ENCODE results near the gene PRDX5. TPM values are rescaled to one million over a fixed set of nuclear protein-coding genes. Genes with fewer than 3 reads are reported as not detected.
A peak's percentile ranks its signal among the peaks of the same experiment; 100 is the strongest.

Gene PRDX5
- total RNA-seq, 3 donors from 2014 or later: 159 to 512 (median 353) TPM

DNA sequence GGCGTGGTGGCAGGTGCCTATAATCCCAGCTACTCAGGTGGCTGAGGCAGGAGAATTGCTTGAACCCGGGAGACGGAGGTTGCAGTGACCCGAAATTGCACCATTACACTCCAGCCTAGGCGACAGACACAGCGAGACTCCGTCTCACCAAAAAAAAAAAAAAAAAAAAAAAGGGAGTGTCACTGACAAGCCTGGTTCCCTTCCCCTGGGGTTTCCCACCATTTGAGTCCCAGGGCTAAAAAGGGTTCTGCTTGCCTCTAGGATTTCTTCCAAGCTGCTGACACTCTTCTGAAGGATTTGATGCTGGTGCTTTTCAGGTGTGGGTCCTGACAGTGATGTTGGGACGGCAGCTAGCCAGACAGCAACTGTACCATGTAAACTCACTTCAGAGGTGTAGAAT, 20.8 kb downstream of the PRDX5 start:
- ATAC-seq: no peak
- Histone ChIP-seq H3K36me3 (ENCODE audit: low read depth) (no peaks in the 10 kb centered on the region), H3K9me3 (no peaks in the 10 kb centered on the region), H3K4me3 (no peak overlapping the region), H3K4me1 (ENCODE audit: low read depth) (peaks cover 12% of the 10 kb centered on the region)
- TF ChIP-seq, protein P1, sequence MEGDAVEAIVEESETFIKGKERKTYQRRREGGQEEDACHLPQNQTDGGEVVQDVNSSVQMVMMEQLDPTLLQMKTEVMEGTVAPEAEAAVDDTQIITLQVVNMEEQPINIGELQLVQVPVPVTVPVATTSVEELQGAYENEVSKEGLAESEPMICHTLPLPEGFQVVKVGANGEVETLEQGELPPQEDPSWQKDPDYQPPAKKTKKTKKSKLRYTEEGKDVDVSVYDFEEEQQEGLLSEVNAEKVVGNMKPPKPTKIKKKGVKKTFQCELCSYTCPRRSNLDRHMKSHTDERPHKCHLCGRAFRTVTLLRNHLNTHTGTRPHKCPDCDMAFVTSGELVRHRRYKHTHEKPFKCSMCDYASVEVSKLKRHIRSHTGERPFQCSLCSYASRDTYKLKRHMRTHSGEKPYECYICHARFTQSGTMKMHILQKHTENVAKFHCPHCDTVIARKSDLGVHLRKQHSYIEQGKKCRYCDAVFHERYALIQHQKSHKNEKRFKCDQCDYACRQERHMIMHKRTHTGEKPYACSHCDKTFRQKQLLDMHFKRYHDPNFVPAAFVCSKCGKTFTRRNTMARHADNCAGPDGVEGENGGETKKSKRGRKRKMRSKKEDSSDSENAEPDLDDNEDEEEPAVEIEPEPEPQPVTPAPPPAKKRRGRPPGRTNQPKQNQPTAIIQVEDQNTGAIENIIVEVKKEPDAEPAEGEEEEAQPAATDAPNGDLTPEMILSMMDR (IDR thresholded peaks at IDR 0.05): no peak
- intact Hi-C loops (cut with DNase I, micrococcal nuclease): no loop called here
- no peak for DNase-seq

GRCh38 chr11:64339286-64339685, 21.4 kb downstream of the PRDX5 start:
- no peak overlapping the region for H3K4me3 ChIP-seq
- TF ChIP-seq, protein P1 (IDR thresholded peaks at IDR 0.05): no peak
- peaks cover 12% of the 10 kb centered on the region for H3K4me1 ChIP-seq (ENCODE audit: low read depth)
- DNase-seq (no peak), ATAC-seq (no peak)
- no peaks in the 10 kb centered on the region for H3K36me3 ChIP-seq (ENCODE audit: low read depth)
- no peaks in the 10 kb centered on the region for H3K9me3 ChIP-seq
- intact Hi-C loops (cut with DNase I, micrococcal nuclease): no loop called here

DNA sequence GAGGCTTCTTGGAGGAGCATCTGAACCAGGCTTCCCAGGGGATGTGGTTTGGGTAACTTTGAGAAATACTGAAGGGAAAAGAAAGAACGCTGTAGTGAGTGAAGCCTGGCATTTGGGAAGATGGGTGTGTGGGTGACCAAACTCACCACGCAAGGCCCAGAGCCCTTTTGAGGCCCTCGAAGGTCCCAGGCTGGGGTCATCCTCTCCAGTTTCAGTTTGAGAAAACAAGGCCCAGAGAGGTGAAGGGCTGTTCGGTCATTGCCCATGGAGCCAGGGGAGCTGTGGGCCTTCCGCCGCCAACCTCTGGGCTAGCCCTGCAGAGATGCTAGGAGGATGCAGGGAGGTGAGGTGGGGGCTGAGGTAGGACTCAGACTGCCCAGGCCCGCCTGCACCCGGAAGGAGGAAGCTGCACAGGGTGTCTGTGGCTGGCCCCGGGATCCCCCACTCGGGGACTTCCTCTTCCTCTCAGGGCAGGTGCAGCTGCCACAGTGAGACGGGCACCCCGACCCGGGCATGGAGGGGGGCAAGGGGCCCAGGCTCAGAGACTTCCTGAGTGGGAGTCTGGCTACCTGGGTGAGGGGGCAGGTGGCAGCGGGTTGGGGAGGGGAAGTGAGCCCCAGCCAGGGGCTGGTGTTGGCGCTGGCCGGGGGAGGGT, 22.0 kb downstream of the PRDX5 start, which contains the start of gene CCDC88B:
TSS of gene CCDC88B (plus strand) at position 451 of the 655 bp plus-strand sequence. CDS start at position 514, 63 bp downstream.
- intact Hi-C loops (cut with DNase I, micrococcal nuclease): no loop called here
- H3K4me3 ChIP-seq: no peak within 1 kb of the TSS
- ATAC-seq: peak; percentile 65
- no peaks in the 10 kb centered on the region for H3K9me3 ChIP-seq
- H3K36me3 ChIP-seq (ENCODE audit: low read depth): no peaks in the 10 kb centered on the region
- peaks cover 12% of the 10 kb centered on the region for H3K4me1 ChIP-seq (ENCODE audit: low read depth)
- DNase-seq: peak; percentile 75 to 95 (median 82)
- TF ChIP-seq, protein P1 (IDR thresholded peaks at IDR 0.05): no peak

DNA sequence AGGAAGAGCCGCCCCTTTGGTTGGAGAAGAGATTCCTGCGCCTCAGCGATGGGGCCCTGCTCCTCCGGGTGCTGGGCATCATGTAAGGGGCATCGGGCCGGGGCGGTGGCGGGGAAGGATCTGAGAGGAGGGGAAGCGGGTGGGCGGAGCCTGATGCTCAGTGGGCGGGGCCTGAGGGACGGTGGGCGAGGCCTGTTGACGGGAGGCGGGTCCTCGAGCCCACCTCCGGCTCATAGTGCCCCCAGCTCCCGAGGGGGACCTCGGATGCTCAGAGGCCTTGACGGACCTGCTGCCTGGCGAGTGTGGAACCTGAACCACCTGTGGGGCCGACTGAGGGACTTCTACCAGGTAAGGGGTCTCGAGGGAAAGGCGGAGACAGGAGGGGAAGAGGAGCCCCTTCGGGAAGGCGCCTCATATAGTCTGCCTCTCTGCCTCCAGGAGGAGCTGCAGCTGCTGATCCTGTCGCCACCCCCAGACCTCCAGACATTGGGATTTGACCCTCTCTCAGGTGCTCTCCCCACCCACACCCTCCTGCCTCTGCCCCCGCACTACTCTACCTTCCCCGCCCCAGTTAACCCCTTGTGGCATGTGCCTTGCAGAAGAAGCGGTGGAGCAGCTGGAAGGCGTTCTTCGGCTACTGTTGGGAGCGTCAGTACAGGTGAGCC, 22.9 kb downstream of the PRDX5 start:
- DNase-seq (peak; percentile 72 to 89 (median 77)), ATAC-seq (peak; percentile 37)
- Histone ChIP-seq H3K4me1 (ENCODE audit: low read depth) (peaks cover 12% of the 10 kb centered on the region), H3K9me3 (no peaks in the 10 kb centered on the region), H3K36me3 (ENCODE audit: low read depth) (no peaks in the 10 kb centered on the region), H3K4me3 (no peak overlapping the region)
- TF ChIP-seq, protein P1 (IDR thresholded peaks at IDR 0.05): no peak
- intact Hi-C loops (cut with DNase I, micrococcal nuclease): no loop called here

GRCh38 chr11:64341429-64341828, 23.5 kb downstream of the PRDX5 start:
- TF ChIP-seq, protein P1 (IDR thresholded peaks at IDR 0.05): no peak
- Histone ChIP-seq H3K36me3 (ENCODE audit: low read depth) (no peaks in the 10 kb centered on the region), H3K9me3 (no peaks in the 10 kb centered on the region), H3K4me1 (ENCODE audit: low read depth) (peaks cover 12% of the 10 kb centered on the region), H3K4me3 (no peak overlapping the region)
- ATAC-seq (no peak), DNase-seq (peak in 2 of 3 donors; percentile 47 to 67)
- intact Hi-C loops (cut with DNase I, micrococcal nuclease): no loop called here
